ENCODE data around the gene TEX52.

DNA sequence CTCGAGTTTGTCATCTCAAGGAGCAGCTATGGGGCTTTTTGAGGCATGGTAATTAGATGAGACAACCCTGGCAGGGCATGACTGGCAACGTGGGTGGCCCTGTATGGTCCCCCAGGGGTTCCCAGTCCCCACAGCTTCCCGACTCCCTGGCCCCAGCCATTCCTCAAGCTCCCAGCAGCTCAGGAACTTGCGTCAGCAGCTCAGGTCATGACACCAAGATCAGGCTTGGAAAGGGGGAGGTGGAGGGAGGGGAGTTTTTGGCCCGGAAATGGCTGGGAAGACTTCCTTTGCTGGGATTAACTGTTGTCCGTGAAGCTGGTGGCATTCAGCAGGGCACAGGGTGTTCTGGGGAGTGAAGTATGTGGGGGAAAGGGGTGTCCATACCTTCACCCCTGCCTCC lies 11.6 kb downstream of the TEX52 start:
- TF ChIP-seq CTCF (IDR thresholded peaks at IDR 0.05 in 2 of 3, conservative IDR thresholded peaks at IDR 0.05 in 1 of 3; ENCODE audit: borderline replicate concordance in 1 of 3, insufficient read depth in 1 of 3, low read depth in 2 of 3, low read length in 2 of 3): no peak
- TF ChIP-seq POLR2AphosphoS5 (IDR thresholded peaks at IDR 0.05; ENCODE audit: low read depth, low read length): no peak
- no peak for TF ChIP-seq EZH2phosphoT487 (IDR thresholded peaks at IDR 0.05; ENCODE audit: borderline replicate concordance)
- TF ChIP-seq ZNF274 (IDR thresholded peaks at IDR 0.05; ENCODE audit: low read depth, low read length): no peak
- no peak for TF ChIP-seq POLR2A (IDR thresholded peaks at IDR 0.05; ENCODE audit: borderline replicate concordance, extremely low read depth, insufficient read depth, insufficient read length)
- no peak for TF ChIP-seq ATF3 (IDR thresholded peaks at IDR 0.05)
- TF ChIP-seq RAD21 (IDR thresholded peaks at IDR 0.05; ENCODE audit: low read depth): no peak
- no peak for TF ChIP-seq EZH2 (IDR thresholded peaks at IDR 0.05)
- no peak for TF ChIP-seq REST (IDR thresholded peaks at IDR 0.05; ENCODE audit: low read depth)
- TF ChIP-seq ELF1 (IDR thresholded peaks at IDR 0.05; ENCODE audit: borderline replicate concordance, low read depth): no peak

Measured in HCT116 (cell line).